ENCODE measurements around the gene JMJD8.

DNA sequence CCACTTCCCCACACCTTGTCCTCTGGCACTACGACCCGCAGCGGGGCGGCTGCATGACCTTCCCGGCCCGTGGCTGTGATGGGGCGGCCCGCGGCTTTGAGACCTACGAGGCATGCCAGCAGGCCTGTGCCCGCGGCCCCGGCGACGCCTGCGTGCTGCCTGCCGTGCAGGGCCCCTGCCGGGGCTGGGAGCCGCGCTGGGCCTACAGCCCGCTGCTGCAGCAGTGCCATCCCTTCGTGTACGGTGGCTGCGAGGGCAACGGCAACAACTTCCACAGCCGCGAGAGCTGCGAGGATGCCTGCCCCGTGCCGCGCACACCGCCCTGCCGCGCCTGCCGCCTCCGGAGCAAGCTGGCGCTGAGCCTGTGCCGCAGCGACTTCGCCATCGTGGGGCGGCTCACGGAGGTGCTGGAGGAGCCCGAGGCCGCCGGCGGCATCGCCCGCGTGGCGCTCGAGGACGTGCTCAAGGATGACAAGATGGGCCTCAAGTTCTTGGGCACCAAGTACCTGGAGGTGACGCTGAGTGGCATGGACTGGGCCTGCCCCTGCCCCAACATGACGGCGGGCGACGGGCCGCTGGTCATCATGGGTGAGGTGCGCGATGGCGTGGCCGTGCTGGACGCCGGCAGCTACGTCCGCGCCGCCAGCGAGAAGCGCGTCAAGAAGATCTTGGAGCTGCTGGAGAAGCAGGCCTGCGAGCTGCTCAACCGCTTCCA lies 50.6 kb downstream of the JMJD8 start:
- TF ChIP-seq POLR2AphosphoS5 (IDR thresholded peaks at IDR 0.05), result no peak
- TF ChIP-seq, protein P1, sequence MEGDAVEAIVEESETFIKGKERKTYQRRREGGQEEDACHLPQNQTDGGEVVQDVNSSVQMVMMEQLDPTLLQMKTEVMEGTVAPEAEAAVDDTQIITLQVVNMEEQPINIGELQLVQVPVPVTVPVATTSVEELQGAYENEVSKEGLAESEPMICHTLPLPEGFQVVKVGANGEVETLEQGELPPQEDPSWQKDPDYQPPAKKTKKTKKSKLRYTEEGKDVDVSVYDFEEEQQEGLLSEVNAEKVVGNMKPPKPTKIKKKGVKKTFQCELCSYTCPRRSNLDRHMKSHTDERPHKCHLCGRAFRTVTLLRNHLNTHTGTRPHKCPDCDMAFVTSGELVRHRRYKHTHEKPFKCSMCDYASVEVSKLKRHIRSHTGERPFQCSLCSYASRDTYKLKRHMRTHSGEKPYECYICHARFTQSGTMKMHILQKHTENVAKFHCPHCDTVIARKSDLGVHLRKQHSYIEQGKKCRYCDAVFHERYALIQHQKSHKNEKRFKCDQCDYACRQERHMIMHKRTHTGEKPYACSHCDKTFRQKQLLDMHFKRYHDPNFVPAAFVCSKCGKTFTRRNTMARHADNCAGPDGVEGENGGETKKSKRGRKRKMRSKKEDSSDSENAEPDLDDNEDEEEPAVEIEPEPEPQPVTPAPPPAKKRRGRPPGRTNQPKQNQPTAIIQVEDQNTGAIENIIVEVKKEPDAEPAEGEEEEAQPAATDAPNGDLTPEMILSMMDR (IDR thresholded peaks at IDR 0.05), result no peak

All from transverse colon (tissue), 4 donors.